NT2/D1 (cell line): ENCODE results near the gene PROK2.

Experiments used
- DNase-seq: peaks from one replicate; pipeline ENCODE4 v3.0.0-alpha.2; 2011; ENCODE audit warnings: low read depth, low spot score
- H3K27me3 ChIP-seq: 2 replicates; pipeline ENCODE4 v1.6.0; 2011; ENCODE audit warnings: mild to moderate bottlenecking; ENCODE audit not compliant: insufficient read length, insufficient read depth
- H3K36me3 ChIP-seq: 2 replicates; pipeline ENCODE4 v1.6.1; 2011; ENCODE audit warnings: mild to moderate bottlenecking, low read length, mixed read lengths; ENCODE audit not compliant: insufficient read depth, insufficient read length
- H3K4me1 ChIP-seq: 2 replicates; pipeline ENCODE4 v1.5.1; 2011; ENCODE audit not compliant: insufficient read depth, insufficient read length
- H3K4me3 ChIP-seq: 2 replicates; pipeline ENCODE4 v1.5.1; 2011; ENCODE audit warnings: low read depth; ENCODE audit not compliant: insufficient read length
- H3K9ac ChIP-seq: 2 replicates; pipeline ENCODE4 v1.6.0; 2011; ENCODE audit warnings: low read depth; ENCODE audit not compliant: insufficient read length
- H3K9me3 ChIP-seq: 2 replicates; pipeline ENCODE4 v1.5.1; 2011; ENCODE audit warnings: mild to moderate bottlenecking, low read length; ENCODE audit not compliant: insufficient read depth
- SUZ12 ChIP-seq: IDR thresholded peaks from 2 replicates; pipeline ENCODE4 v1.6.1; 2011; ENCODE audit not compliant: insufficient read length, insufficient read depth; ENCODE audit errors: extremely low read depth
- YY1 ChIP-seq: IDR thresholded peaks from 2 replicates; pipeline ENCODE4 v1.6.1; 2011; ENCODE audit not compliant: insufficient read length, insufficient read depth
- ZNF274 ChIP-seq: IDR thresholded peaks from 2 replicates; pipeline ENCODE4 v1.6.1; 2011; ENCODE audit warnings: mild to moderate bottlenecking, low read depth, low read length

PROK2 gene

DNA sequence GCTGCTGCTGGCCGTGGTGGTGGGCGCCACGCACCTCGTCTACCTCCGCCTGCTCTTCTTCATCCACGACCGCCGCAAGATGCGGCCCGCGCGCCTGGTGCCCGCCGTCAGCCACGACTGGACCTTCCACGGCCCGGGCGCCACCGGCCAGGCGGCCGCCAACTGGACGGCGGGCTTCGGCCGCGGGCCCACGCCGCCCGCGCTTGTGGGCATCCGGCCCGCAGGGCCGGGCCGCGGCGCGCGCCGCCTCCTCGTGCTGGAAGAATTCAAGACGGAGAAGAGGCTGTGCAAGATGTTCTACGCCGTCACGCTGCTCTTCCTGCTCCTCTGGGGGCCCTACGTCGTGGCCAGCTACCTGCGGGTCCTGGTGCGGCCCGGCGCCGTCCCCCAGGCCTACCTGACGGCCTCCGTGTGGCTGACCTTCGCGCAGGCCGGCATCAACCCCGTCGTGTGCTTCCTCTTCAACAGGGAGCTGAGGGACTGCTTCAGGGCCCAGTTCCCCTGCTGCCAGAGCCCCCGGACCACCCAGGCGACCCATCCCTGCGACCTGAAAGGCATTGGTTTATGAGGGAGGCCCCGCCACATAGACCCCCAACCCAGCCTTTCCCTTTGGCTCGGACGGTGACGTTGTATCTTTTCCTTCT lies 30.2 kb downstream of the PROK2 start:
- Histone ChIP-seq H3K36me3 (no peaks in the 10 kb centered on the region), H3K27me3 (peaks cover 29% of the 10 kb centered on the region), H3K9me3 (no peaks in the 10 kb centered on the region), H3K4me3 (peak overlapping the region; percentile 95), H3K9ac (peak overlapping the region; percentile 98), H3K4me1 (peaks cover 2% of the 10 kb centered on the region)
- no peak for DNase-seq
- TF ChIP-seq SUZ12 (no peak), ZNF274 (no peak), YY1 (no peak)

DNA sequence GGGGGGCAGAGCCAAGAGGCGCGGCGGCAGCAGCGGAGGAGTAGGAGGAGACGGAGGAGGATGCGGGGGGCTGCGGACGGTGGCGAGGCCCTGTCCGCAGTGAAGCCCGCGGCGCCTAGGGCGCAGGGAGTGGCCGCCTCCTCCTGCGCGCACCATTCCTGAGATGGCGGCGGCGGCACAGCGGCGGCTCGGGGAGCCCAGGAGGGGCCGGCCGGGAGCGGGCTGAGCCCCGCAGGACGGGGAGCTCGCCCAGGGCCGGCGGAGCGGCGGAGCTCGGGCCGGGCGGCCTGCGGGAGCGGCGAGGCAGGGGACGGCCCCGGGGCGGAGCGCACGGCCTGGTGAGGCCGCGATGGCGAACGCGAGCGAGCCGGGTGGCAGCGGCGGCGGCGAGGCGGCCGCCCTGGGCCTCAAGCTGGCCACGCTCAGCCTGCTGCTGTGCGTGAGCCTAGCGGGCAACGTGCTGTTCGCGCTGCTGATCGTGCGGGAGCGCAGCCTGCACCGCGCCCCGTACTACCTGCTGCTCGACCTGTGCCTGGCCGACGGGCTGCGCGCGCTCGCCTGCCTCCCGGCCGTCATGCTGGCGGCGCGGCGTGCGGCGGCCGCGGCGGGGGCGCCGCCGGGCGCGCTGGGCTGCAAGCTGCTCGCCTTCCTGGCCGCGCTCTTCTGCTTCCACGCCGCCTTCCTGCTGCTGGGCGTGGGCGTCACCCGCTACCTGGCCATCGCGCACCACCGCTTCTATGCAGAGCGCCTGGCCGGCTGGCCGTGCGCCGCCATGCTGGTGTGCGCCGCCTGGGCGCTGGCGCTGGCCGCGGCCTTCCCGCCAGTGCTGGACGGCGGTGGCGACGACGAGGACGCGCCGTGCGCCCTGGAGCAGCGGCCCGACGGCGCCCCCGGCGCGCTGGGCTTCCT lies 31.0 kb downstream of the PROK2 start, which contains the start of gene GPR27:
Gene GPR27 (plus strand): TSS at position 155 of the 909 bp plus-strand sequence. CDS start 195 bp downstream, at position 350.
- Histone ChIP-seq H3K4me3 (peak within 1 kb of the TSS; percentile 95), H3K27me3 (peaks cover 29% of the 10 kb centered on the region), H3K36me3 (no peaks in the 10 kb centered on the region), H3K9me3 (no peaks in the 10 kb centered on the region), H3K4me1 (peaks cover 2% of the 10 kb centered on the region), H3K9ac (peak within 1 kb of the TSS; percentile 98)
- no peak for DNase-seq
- TF ChIP-seq YY1 (peak; percentile 10), ZNF274 (no peak)

DNA sequence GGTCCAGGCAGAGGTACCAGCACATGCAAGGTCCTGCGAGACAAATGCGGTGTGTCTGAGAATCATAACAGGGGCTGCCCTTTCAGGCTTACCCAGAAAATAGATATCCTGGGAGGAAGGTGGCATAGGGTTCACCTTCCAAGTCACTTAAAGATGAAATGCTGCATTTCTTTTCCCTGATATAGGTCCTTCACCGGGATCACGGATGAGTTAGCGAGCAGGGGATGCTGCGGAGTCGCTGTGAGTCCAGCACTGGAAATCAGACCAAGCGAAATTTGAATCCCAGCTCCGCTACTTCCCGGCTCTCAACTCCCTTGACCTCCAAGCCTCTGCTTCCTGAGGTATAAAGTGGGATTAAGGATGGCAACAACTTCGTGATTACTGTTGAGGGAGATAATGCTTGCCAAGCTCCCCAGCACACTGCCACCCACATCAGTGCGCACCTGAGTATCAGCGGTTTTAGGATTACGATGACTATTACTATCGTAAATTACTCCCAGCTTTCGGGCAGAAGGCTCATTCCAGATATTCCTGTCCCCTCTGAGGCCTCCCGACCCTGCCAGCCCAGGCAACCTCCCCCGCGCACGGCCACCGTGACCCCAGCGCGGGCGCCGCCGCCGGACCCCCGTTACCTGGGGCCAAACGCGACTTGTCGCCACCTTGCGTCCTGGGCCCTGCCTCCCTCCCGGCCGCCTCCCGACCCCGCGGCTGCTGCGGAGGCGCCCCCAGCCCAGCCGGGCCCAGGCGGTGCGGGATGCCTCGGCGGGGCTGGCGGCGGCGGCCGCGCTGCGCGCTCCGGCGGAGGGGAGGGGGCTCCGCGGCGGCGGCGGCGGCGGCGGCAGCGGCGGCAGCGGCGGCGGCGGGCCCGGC lies 31.9 kb downstream of the PROK2 start:
- no peak for DNase-seq
- H3K4me3 ChIP-seq = peak overlapping the region; percentile 95
- TF ChIP-seq YY1 (no peak), ZNF274 (no peak), SUZ12 (peak; percentile 58)

GRCh38 chr3:71751602-71752001 lies 33.3 kb downstream of the PROK2 start:
- Histone ChIP-seq H3K36me3 (no peaks in the 10 kb centered on the region), H3K9me3 (no peaks in the 10 kb centered on the region), H3K27me3 (peaks cover 29% of the 10 kb centered on the region), H3K9ac (no peak overlapping the region), H3K4me1 (peaks cover 2% of the 10 kb centered on the region), H3K4me3 (no peak overlapping the region)
- no peak for DNase-seq
- TF ChIP-seq YY1 (no peak), ZNF274 (no peak), SUZ12 (no peak)

More for the DNA sequence above, 31.9 kb downstream of the PROK2 start:
- Histone ChIP-seq H3K36me3 (no peaks in the 10 kb centered on the region), H3K9ac (peak overlapping the region; percentile 98), H3K4me1 (peaks cover 2% of the 10 kb centered on the region), H3K9me3 (no peaks in the 10 kb centered on the region), H3K27me3 (peaks cover 29% of the 10 kb centered on the region)

DNA sequence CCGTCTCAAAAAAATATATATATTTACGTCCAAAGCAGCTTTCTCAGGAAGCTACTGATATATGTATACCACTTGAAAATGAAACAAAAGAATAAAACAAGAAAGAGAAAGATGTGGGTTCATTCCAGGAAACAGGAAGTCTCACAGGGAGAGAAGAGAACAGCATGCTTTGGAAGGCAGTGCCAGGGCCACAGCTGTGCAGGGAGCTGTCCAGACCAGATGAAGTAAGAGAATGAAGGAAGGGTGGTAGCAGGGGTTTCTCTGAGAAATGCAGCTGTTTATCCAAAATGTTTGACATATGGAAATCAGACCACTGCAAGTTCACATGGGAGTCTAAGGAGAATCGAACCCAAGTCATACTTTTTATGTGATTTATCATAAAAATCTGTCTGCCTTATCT lies 40.2 kb downstream of the PROK2 start:
- TF ChIP-seq YY1 (no peak), SUZ12 (no peak), ZNF274 (no peak)
- Histone ChIP-seq H3K27me3 (no peaks in the 10 kb centered on the region), H3K36me3 (no peaks in the 10 kb centered on the region), H3K9ac (no peak overlapping the region), H3K4me3 (no peak overlapping the region), H3K4me1 (no peaks in the 10 kb centered on the region), H3K9me3 (peaks cover 37% of the 10 kb centered on the region)
- DNase-seq = no peak

- Histone ChIP-seq H3K9me3 (peaks cover 43% of the 10 kb centered on the region), H3K36me3 (no peaks in the 10 kb centered on the region), H3K9ac (no peak overlapping the region), H3K27me3 (no peaks in the 10 kb centered on the region), H3K4me1 (no peaks in the 10 kb centered on the region), H3K4me3 (no peak overlapping the region)
- no peak for DNase-seq
- TF ChIP-seq SUZ12 (no peak), ZNF274 (no peak), YY1 (no peak)
These were observed 42.3 kb downstream of the PROK2 start for GRCh38 chr3:71742621-71743020.
